GM19467 (cell line): ENCODE data around the gene HDAC4.
A peak's percentile ranks its signal among the peaks of the same experiment; 100 is the strongest.

ENCODE experiments used
- ATAC-seq: cut with Tn5 transposase; IDR thresholded peaks from one replicate; pipeline ENCODE4 v1.9.1; 2021; ENCODE audit warnings: mild to moderate bottlenecking, moderate library complexity; ENCODE audit not compliant: unreplicated experiment

HDAC4 gene

DNA sequence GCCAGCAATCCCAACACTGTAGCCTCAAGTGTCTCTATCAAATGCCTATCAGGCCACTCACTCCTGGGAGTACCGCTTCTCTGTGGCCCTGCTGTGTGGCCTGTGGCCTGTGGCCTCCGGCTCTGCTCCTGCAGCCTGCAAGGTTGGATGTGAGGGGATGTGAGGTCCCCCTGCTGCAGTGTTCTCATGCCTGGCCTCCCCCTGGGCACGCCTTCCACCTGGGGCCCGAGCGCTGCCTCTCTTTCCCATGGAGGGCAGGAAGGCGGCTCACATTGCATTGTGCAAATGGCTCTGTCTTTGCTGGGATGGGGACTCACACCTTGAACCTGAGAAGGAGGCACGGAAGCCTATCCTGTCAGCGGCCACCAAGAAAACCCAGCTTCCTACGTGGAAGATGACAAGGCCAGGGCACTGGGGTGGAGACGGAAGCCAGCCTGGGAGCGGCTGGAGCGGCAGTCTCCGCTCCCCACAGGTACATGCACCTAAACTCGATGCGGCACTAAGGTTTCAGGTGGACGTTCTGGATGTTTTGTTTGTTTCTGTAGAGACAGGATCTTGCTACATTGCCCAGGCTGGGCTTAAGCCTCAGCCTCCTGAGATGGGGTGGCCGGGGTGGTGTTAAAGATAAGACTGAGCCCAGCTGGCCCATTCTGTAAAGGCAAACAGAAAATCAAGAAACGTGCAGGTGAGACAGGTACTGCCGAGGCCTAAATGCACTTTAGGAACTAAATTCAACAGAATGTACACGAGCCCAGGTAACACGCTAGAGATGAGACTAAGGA lies 140.1 kb downstream of the HDAC4 start:
- ATAC-seq: no peak

DNA sequence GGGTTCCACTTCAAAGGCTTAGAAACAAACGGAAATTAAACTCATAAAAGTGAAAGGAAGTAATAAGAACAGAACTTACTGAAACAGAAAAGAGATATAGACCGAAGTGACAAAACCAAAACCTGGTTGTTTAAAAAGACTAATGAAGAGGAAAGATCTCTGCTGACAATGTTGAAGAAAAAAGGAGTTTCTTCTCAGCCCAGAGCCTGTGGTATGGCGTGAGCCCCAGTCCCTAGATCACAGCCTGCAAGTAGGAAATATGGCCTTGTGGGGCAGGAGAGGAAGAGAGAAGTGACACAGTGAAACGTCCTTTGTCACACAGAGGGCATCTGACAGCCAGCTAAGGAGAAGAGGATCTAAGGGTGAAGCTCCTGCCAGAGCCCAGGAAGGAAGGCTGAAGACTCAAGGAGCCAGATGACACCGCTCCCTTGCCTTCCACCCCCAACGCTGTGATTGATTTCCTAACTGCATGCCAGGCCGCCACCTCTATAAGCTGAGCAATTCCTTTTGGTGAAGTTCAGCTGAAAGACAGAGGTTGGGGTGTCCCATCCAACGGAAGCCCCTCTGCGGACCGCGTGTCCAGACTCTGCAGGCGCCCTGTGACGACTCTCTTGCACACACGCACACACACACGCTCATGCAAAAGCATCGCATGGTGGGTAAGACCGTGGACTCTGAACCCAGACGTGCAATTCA lies 141.1 kb downstream of the HDAC4 start:
- ATAC-seq: peak; percentile 45

DNA sequence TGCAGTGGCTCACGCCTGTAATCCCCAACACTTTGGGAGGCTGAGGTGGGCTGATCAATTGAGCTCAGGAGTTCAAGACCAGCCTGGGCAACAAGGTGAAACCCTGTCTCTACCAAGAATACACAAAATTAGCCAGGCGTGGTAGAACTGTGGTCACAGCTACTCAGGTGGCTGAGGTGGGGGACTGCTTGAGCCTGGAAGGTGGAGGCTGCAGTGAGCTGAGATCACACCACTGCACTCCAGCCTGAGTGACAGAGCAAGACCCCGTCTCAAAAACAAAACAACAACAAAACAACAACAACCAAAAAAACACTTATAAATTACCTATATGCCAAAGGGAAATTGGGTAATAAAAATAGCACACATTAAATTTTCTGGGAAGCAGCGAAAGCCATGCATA lies 141.6 kb downstream of the HDAC4 start:
- ATAC-seq: peak; percentile 41

DNA sequence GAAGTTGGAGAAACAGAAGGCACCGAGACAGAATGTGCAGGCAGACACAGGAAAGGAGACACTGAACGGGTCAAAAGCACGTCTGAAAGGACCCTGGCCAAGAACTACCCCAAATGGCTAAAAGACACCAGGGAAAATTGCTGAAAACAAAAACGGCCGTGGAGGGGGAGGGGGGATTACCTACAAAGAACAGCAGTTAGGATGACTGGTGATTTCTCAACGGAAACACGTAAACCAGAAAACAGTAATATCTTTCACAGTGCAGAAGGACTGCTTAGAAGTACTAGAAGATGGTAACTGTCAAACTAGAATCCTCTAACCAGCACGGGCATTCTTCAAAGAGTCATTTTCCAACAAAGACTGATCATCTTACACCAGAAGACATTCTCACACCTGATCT lies 142.6 kb downstream of the HDAC4 start:
- no peak for ATAC-seq

DNA sequence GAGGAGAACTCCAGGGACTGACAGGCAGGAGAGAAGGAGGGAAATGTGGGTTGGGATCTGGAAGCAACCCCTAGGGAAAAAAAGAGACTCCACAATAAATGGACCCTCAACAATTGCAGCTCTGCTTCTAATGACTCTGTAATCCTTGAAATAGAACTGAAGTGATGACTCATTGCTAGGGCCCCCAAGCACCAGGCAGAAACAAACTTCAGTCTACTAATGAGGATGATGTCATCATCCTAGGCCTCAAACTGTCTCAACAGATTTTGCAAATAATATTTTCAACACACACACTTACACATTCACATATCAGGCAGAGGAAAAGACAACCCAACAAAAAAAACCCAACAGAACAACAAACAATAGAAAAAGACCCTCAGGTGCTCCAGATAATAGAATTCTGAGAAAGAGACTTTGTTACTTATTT lies 143.3 kb downstream of the HDAC4 start:
- no peak for ATAC-seq

DNA sequence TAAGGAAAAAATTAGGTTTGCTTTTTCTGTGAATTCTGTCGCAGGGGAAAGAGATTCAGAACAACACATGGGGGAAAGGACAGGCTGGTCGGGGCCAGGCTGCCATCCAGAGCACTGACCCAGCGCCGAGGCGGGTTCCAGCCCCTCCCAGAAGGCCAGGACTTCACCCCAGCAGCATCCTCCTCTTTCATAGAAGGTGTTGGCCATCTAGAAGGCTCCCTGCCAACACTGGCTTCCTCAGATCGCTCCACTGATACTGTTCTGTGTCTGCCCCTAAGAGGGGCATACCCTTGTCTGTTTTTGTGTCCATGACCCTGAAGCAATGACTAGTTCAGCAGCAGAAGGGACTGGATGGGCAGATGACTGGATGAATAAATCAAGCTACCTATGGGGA lies 144.5 kb downstream of the HDAC4 start:
- no peak for ATAC-seq

DNA sequence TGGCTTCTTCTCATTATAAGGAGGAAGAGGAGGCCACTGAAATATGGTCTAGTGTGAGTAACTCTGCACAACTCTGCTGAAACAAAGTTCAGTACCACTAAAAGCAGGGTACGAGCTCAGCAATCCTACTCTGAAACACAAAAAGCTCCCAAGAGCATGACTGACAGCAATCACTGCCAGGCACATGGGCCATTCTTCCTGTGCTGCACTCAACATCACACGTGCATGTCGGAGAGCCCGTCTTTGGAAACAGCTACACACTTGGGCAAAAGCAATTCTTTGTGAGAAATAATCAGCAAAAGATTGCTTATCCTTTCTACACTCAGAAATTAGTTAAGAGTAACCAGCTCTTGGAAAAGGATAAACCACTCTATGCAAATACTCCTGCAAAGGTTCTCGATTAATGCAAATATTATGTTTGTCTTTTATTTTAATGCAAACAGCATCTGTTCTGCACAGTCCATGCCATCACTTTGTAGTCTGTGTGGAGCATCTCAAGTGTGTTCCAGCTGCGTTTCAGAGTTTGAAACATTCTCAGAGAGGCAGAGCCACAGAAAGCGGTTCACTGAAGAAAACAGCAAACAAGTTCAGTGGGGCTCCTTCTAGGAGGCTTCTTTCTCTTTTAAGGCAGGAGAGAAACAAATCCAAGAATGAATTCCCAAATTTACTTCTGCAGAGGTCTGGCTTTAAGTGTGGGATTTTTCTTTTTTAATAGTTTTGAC lies 145.0 kb downstream of the HDAC4 start:
- ATAC-seq: no peak

DNA sequence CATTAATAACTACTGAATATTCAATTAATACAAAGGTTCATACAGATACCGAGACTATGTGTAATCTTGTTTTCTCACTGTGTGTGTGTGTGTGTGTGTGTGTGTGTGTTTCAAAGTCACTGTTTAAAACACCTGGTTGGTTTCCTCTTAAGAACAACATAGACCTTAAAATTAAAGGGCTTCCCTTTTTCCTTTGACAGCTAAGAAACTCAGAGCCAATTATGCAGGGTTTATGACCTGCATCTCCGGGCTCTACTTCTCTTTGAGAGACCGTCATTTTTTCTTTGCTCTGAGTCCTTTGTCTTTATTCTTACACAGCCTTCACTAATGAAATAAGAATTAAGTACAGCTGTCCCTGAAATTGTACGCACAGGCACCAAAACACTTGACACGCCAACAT lies 145.6 kb downstream of the HDAC4 start:
- ATAC-seq: no peak

DNA sequence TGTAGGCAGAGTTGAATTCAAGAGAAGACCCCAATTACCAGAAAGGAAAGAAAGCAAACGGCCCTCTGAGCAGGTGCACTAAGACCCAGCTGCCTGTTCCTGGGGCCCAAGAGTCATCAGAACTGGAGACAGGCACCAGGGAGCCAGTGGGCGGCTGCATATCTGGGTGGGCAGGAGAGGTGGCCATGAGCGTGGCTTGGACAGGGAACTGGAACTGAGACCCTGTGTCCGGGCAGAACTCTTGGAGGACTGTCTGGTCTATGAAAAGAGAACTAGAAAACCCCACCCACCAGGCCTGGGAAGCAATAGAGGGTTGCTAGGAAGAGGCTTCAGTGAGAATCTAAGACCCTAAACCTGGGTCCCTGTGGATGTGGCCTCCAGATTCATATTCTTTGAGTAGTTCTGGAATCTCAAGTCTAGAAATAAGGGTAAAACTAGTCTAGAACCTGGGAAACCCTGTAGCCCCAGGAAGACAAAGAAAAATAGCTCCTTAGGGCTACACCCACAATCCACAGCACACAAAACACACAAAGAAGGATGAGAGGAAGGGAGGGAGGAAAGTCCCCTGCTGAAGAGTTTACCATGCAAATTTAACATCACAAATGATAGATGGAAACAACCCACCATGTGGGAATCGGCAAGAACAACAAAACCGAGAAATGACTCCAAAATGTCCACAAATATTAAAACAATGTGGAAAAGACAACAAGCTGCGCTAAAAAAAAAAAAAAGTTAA lies 147.0 kb downstream of the HDAC4 start:
- no peak for ATAC-seq

DNA sequence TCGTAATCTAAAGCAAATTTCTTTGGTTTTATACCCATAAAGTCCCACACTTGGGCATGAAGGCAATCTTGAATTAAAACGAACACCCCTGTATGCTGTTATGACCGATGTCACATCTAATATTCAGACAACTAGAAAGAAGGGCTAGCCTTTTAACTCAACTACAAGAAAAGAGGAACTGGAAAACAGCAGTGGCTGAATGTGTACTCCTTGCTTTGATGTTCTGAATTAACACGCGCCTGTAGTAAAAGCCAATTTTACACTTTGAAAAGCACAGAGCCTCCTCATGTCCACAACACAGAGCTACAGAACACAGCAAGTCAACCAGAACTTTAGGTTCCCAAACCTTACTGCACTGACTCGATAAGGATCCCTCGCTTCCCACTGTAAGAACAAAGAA lies 147.6 kb downstream of the HDAC4 start:
- no peak for ATAC-seq

DNA sequence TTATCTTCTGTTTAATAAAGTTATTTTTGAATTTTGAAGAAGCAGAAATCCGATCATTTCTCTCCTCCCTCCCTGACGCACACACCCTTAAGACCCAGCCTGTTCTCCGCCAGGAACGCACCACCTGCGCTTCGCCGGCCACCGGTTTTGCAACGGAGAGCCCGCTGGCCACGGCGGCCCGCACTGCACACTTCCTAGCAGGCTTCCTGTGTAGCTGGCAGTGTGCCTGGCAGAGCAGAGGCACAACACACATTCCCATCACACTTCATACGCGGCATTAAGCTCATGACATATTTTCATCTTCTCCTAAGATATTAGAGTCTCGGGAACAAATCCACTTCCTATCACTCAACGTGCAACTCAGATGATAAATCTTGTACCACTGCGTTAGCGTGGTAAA lies 148.0 kb downstream of the HDAC4 start:
- no peak for ATAC-seq

DNA sequence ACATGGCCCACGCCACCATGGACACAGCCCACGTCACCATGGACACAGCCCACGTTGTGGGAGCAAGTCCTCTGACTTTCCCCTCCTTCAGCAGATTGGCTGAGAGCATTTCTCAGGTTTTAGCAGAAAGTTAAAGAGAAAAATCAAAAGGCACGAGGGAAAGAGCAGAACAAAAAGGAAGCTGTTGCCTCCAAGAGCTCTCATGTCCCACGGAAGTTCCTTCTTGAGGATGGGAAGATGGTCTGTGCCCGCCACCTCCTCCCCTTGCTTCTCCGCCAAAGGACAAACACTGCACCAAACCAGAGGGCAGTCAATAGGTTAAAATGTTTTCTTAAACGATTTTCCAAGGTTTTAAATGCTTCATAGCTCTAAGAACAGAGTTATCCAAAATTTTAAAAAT lies 148.4 kb downstream of the HDAC4 start:
- no peak for ATAC-seq

DNA sequence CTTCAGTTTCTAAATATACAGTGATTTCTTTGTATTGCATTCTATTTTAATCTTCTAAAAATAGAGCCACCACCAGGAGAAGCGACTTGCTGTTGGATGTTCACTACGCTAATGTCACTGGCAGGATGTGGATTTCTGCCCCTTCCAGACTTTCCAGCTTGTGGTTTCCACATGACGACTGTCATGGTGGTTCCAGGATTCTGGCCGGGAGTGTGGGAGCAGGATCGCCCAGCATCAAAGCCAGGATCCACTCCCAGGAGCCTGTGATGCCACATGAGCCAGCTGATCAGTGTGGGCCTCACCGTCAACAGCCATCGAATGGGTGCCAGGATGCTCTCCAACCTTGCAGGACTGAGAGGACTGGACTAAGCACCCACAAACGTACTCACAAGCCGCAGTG lies 148.8 kb downstream of the HDAC4 start:
- no peak for ATAC-seq

DNA sequence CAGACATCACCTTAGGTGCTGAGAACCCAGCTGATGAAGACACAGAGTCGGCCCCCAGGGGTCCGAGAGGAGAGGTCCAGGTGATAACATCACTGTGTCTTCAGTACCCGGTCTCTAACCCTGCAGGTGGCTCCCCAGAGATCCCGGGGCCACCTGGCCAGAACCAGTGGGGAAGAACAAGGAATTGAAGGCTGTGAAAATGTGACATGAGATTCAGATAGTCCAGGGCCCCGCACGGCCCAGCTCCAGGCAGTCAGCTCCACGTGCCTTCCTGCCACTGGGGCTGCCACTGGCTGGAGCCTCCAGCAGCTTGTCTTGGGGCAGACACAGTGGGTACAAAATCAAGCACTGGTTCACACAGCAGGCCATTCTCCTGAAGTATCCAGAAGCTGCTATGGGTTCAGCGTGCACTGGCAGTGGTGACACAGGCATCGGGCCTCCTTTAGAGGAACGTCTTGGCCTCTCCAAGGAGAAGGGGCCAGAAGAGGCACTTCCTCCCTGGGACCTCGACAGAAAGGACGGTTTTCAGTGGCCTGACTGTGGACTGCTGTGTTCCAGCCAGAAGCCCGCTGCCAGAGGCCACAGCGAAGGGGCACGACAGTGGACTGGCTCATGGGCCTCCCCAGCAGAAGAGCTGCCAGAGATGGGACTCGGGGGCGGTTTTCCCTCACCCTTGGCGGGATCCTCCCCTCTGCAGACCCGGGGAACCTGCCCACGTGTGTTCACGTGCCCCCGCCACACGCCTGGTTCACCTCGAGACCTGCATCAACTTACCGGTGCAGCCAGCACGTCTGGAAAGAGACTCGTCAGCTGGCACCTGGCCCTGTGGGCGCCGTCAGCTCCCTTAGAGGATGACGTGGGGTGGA lies 150.4 kb downstream of the HDAC4 start:
- ATAC-seq: no peak

DNA sequence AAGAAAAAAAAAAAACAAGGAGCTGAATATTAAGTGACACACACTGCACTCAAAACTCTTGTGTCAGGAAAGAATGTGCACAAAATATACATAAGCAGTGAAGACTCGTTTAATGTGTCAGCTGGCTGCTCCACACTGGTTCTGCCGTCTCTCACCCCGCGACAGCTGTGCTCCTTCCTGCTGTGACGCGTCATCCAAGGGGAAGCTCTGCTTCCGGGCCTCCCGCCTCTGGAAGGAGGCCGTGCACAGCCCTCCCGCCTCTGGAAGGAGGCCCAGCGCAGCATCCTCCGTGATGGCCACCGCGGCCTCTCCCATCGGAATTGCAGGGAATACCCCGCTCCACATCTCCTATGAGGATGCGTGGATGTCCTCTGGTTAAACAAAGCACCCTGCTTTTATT lies 151.0 kb downstream of the HDAC4 start:
- ATAC-seq: no peak

DNA sequence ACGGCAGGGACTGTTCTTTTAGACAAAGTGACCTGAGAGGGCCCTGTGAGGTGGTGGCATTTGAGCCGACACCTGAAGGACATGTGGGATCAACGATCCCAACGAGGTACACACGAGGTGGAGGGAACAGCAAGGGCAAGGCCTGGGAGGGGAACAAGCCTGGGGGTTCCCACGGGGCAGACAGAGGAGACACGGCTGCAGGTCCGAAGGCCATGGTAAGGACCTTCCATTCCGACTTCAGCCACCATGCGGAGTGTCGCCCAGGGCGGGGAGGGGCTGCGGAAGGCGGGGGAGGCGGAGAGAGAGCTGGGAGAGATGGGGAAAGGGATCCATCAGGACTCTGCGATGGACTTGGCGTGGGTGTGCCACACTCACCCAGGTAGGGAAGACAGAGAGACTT lies 151.8 kb downstream of the HDAC4 start:
- ATAC-seq: no peak

DNA sequence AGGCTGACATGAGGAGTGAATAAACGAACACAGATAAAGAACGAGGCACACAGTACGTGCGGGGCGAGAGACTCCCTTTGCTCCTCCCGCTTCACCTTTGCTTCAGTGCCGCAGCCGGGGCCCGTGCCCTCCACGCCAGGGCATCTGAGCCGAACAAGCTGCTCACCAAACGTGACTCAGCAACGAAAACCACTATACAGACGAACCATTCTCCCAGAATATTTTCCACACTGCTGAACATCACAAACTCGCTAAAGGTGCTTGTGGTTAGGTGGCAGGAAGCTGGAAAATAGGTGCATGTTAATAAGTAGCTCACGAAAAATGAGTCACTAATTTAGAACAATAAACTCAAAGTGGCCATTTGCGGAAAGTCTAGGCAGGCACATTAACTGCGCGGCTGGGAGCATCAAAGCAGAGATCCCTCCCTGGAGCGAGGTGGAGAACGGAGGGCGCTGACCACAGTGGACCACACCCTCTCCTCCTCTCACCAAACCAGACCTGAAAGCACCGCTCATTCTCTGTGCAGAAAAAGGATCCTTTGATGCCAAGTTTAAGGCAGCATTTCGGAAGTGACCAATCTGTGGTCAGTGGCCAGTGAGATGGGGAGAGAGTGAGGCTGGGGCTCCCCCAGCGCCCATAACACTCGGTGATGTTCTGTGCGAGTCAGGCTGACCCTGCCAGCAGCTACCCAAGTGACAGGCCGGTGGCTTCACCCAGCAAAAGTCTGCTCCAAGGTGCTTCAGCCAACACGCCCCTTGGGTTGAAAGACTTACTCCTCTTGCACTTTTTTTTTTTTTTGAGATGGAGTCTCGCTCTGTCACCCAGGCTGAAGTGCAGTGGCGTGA lies 153.2 kb downstream of the HDAC4 start:
- ATAC-seq: no peak

DNA sequence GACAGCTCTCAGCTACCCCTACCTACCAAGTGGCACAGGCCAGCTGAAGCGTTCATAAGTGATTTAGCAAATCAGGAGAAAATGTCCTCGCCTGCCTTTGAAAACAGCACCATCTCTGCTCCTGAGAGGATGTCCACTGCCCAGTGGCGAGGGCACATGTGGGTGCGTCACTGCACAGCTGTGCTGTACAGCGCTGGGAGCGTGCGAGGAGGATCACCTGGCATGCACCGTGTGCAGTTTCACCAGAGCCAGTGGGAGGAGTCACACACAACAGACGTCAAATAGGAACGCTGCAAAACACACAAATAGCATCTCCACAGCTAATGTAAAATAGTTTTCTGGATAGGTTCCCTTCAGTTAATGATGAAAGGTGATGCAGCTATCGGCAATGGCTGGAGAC lies 154.1 kb downstream of the HDAC4 start:
- ATAC-seq: no peak
